Loucy (cell line): ENCODE measurements around the gene DHRS2.

ENCODE experiments used
- CTCF ChIP-seq: fragments of 200-600 bp; sonication (generic); conservative IDR thresholded peaks from 2 replicates; pipeline ENCODE4 v1.5.1; 2014; ENCODE audit warnings: mild to moderate bottlenecking, antibody characterized with exemption, low read length
- EZH2phosphoT487 ChIP-seq: fragments of 200-600 bp; IDR thresholded peaks from 2 replicates; pipeline ENCODE4 v1.6.1; 2018; ENCODE audit warnings: antibody characterized with exemption, mild to moderate bottlenecking, moderate library complexity, borderline replicate concordance

DNA sequence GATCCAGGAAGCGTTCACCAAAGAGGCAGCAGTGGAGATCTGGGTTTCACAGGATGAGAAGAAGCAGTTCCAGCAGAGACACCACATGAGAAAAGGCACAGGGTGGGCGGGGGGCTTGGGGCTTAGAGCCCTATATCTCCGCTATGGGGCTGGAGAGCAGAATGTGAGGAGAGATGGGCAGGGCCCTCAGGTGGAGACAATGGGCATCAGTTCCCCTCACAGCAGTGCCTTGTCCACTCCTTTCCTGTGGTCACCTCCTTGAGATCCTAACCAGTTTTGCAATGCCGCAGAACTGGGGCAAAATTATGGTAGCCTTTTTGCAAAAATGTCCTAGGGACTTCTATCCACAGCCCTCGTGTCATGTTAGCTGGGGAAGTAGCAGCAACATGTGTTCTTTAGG lies 27.5 kb downstream of the DHRS2 start:
- no peak for TF ChIP-seq CTCF
- no peak for TF ChIP-seq EZH2phosphoT487
